DND-41 (cell line): ENCODE results near the gene POU2AF2.

ENCODE experiments used
- EZH2 ChIP-seq: IDR thresholded peaks from 3 replicates; pipeline ENCODE4 v1.6.1; 2012; ENCODE audit warnings: borderline replicate concordance, low read depth, mild to moderate bottlenecking, moderate library complexity, low read length, inconsistent platforms; ENCODE audit not compliant: severe bottlenecking
- TF ChIP-seq, protein P1 (sequence below): IDR thresholded peaks from 2 replicates; pipeline ENCODE4 v1.5.1; 2012; ENCODE audit warnings: borderline replicate concordance, low read length, moderate library complexity, mild to moderate bottlenecking; ENCODE audit not compliant: poor library complexity, severe bottlenecking; ENCODE audit errors: extremely low read depth

DNA sequence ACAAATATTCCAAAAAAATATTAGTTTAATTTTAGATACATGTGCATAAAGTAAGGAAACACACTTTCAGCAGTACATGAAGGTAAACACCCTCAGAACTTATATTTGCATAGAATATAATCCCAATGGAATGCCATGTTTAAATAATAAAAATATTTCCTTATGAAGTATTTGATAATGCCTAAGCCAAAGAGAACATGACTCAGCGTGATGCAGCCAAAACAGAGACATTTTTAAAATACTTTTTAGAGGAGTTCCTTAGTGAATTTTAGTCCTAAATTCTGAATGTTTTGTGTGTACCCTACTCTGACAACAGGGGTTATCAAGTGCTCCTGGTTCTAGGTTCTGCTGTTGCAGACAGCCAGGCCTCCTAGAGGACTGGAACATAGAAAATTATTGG is 39.1 kb upstream of the POU2AF2 start:
- TF ChIP-seq, protein P1, sequence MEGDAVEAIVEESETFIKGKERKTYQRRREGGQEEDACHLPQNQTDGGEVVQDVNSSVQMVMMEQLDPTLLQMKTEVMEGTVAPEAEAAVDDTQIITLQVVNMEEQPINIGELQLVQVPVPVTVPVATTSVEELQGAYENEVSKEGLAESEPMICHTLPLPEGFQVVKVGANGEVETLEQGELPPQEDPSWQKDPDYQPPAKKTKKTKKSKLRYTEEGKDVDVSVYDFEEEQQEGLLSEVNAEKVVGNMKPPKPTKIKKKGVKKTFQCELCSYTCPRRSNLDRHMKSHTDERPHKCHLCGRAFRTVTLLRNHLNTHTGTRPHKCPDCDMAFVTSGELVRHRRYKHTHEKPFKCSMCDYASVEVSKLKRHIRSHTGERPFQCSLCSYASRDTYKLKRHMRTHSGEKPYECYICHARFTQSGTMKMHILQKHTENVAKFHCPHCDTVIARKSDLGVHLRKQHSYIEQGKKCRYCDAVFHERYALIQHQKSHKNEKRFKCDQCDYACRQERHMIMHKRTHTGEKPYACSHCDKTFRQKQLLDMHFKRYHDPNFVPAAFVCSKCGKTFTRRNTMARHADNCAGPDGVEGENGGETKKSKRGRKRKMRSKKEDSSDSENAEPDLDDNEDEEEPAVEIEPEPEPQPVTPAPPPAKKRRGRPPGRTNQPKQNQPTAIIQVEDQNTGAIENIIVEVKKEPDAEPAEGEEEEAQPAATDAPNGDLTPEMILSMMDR: no peak
- no peak for TF ChIP-seq EZH2
